HepG2 (cell line): ENCODE measurements around the gene ZNF561. TPM values are rescaled to one million over a fixed set of nuclear protein-coding genes. Genes with fewer than 3 reads are reported as not detected.

Experiments
- IRF2 ChIP-seq: IDR thresholded peaks from 2 replicates; pipeline ENCODE4 v1.6.1; 2018; ENCODE audit warnings: missing genetic modification reagents, missing compliant biosample characterization
- PCBP1 ChIP-seq: fragments of 200-400 bp; formaldehyde crosslinking; IDR thresholded peaks from 2 replicates; pipeline ENCODE4 v1.6.1; 2017; ENCODE audit warnings: mild to moderate bottlenecking, low read depth, low read length, borderline replicate concordance
- PRMT3 ChIP-seq: sonication (generic); formaldehyde crosslinking; IDR thresholded peaks from 2 replicates; pipeline ENCODE4 v1.8.1; 2022; ENCODE audit warnings: low read depth, mild to moderate bottlenecking, moderate library complexity, missing genetic modification reagents, borderline replicate concordance
- TCF7L2 ChIP-seq: IDR thresholded peaks from 2 replicates; pipeline ENCODE4 v1.6.1; 2011; ENCODE audit warnings: mild to moderate bottlenecking, low read depth, low read length, moderate library complexity
- ZFP82 ChIP-seq: sonication (generic); formaldehyde crosslinking; IDR thresholded peaks from 2 replicates; pipeline ENCODE4 v1.5.1; 2020; ENCODE audit warnings: mild to moderate bottlenecking, missing genetic modification reagents, borderline replicate concordance
- ZNF251 ChIP-seq: sonication (generic); formaldehyde crosslinking; IDR thresholded peaks from 2 replicates; pipeline ENCODE4 v1.9.0; 2021; ENCODE audit warnings: mild to moderate bottlenecking, missing genetic modification reagents
- ZNF432 ChIP-seq: sonication (generic); formaldehyde crosslinking; IDR thresholded peaks from 2 replicates; pipeline ENCODE4 v1.5.0; 2020; ENCODE audit warnings: missing genetic modification reagents, mild to moderate bottlenecking, borderline replicate concordance
- ZNF567 ChIP-seq: sonication (generic); formaldehyde crosslinking; IDR thresholded peaks from 2 replicates; pipeline ENCODE4 v1.8.1; 2023; ENCODE audit warnings: mild to moderate bottlenecking, missing genetic modification reagents, borderline replicate concordance
- ZNF788 ChIP-seq: sonication (generic); formaldehyde crosslinking; IDR thresholded peaks from 2 replicates; pipeline ENCODE4 v1.5.0; 2020; ENCODE audit warnings: mild to moderate bottlenecking, missing genetic modification reagents, borderline replicate concordance
- ZSCAN20 ChIP-seq: sonication (generic); formaldehyde crosslinking; IDR thresholded peaks from 2 replicates; pipeline ENCODE4 v1.4.0; 2020; ENCODE audit warnings: missing genetic modification reagents, mild to moderate bottlenecking, borderline replicate concordance
- polyA plus RNA-seq, 8 experiments: library from polyadenylated mRNA; depleted of rRNA in 3 of 8; stranded (reverse) in 7 of 8; unstranded in 1 of 8; fragments of >200 nt; fragmentation: Illumina TruSeq in 4 of 8; extraction: Trizol in 4 of 8; gene quantifications; 2 replicates each; pipeline versions ENCODE4 v1.2.1 to v1.2.3, GENCODE V29; 2011 to 2016; ENCODE audit warnings: low read depth in 4 of 8, missing spikeins in 1 of 8, mixed read lengths in 1 of 8; ENCODE audit not compliant: insufficient read depth in 1 of 8
- total RNA-seq, 5 experiments: library from RNA; depleted of rRNA; stranded (reverse); fragments of >200 nt; fragmentation: Illumina TruSeq; extraction: Trizol; gene quantifications; 2 replicates each; pipeline ENCODE4 v1.2.3, GENCODE V29; 2016; ENCODE audit warnings: low read depth in 1 of 5
- TF ChIP-seq, protein P1 (sequence below): sonication (generic); formaldehyde crosslinking; IDR thresholded peaks from 2 replicates; pipeline ENCODE4 v1.4.0; 2020; ENCODE audit warnings: mild to moderate bottlenecking, missing genetic modification reagents
- TF ChIP-seq, protein P2 (sequence below): sonication (generic); formaldehyde crosslinking; IDR thresholded peaks from 2 replicates; pipeline ENCODE4 v1.9.0; 2021; ENCODE audit warnings: missing genetic modification reagents, mild to moderate bottlenecking, borderline replicate concordance

Gene ZNF561
- total and polyA plus RNA-seq, 2 of the 13 experiments (the other 11 are each of a cell fraction or from before 2014, with no cell fraction given): 19.8 to 35.1 TPM

DNA sequence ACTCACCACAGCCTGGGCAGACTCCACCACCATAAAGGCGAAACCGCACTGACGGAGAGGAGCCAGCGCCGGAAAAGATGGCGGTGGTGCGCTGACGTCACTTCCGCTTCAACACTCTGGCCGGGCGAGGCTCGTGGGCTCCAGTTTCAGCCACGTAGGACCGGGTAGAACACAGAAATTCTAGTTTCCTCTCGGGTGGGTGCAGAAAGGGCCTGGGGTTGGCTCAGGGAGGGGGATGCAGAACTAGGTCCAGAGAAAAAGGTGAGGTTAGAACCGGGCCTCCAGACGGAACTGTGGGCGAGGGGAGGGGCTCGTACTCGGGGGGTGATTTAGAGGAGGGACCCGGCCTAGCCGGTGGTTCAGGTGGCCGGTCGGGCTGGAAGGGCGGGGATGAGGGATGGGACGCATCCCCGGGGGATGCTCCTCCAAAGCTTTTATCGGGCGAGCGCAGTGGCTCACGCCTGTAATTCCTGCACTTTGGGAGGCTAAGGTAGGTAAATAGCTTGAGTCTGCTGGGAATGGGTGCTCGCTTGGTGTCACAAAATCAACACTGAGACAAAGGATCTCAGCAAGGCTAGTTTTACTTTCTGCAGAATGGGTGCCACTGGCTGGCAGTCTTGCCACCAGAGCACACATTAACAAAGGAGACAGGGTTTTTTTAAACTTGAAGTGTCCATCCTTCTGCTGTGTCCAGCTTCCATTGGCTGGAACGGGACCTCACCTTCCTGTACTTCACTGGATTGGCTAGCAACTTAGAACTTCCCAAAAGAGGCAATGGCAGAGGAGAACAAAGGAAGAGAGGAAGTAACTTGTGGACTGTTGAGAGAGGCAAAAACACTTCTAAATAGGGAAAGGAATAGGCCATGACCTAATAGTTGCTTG lies at the start of gene ZNF561 (continued):
- TF ChIP-seq ZNF567 (CRISPR knock-in tag): no peak
- TF ChIP-seq ZFP82 (CRISPR knock-in tag): peak; percentile 87; the same call in 1 of the 2 replicates
- TF ChIP-seq, protein P1, sequence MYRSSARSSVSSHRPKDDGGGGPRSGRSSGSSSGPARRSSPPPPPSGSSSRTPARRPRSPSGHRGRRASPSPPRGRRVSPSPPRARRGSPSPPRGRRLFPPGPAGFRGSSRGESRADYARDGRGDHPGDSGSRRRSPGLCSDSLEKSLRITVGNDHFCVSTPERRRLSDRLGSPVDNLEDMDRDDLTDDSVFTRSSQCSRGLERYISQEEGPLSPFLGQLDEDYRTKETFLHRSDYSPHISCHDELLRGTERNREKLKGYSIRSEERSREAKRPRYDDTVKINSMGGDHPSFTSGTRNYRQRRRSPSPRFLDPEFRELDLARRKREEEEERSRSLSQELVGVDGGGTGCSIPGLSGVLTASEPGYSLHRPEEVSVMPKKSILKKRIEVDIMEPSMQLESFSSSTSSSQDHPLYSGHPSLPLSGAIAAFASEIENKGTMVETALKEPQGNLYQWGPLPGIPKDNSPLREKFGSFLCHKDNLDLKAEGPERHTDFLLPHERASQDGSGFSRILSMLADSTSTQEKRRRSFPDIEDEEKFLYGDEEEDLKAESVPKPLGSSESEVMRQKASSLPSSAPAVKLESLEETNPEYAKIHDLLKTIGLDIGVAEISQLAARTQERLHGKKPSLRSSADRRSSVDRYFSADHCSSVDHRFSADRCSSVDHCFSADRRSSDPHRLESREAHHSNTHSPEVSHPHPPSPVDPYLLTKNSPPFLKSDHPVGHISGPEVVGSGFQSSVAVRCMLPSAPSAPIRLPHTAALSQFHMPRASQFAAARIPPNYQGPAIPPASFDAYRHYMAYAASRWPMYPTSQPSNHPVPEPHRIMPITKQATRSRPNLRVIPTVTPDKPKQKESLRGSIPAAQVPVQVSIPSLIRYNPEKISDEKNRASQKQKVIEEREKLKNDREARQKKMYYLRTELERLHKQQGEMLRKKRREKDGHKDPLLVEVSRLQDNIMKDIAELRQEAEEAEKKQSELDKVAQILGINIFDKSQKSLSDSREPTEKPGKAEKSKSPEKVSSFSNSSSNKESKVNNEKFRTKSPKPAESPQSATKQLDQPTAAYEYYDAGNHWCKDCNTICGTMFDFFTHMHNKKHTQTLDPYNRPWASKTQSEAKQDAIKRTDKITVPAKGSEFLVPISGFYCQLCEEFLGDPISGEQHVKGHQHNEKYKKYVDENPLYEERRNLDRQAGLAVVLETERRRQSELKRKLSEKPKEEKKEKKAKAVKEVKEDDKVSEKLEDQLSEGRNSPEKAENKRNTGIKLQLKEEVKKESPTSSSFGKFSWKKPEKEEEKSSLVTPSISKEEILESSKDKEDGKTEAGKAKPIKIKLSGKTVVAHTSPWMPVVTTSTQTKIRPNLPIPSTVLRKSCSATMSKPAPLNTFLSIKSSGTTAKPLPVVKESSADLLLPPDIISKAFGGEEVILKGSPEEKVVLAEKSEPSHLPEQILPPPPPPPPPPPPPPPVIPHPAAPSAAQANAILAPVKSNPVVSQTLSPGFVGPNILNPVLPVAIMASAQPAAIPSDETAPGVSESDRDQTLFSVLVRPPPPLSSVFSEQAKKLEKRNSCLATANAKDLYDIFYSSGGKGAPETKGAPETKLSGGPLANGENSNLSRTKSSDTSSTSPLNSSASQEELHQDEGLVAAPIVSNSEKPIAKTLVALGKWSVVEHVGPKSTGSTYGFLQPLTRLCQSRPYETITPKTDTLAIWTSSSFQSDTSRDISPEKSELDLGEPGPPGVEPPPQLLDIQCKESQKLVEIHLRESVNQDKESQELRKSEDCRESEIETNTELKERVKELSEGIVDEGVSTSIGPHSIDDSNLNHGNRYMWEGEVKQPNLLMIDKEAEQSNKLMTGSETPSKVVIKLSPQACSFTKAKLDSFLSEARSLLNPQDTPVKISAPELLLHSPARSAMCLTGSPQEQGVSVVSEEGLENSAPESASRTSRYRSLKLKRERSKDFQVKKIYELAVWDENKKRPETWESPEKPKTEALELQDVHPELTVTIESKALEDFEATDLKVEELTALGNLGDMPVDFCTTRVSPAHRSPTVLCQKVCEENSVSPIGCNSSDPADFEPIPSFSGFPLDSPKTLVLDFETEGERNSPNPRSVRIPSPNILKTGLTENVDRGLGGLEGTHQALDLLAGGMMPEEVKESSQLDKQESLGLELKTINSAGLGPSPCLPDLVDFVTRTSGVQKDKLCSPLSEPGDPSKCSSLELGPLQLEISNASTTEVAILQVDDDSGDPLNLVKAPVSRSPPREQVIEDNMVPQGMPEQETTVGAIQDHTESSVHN (CRISPR knock-in tag): no peak; the same call in 1 of the 2 replicates
- TF ChIP-seq PRMT3 (CRISPR knock-in tag): no peak
- peak; percentile 85; the same call in 1 of the 2 replicates for TF ChIP-seq ZSCAN20 (CRISPR knock-in tag)
- peak; percentile 84; the same call in 1 of the 2 replicates for TF ChIP-seq PCBP1
- TF ChIP-seq TCF7L2: no peak
- TF ChIP-seq ZNF251: no peak
- 0 out of 2 replicates have a peak, but pooled peaks have one; percentile 21 for TF ChIP-seq ZNF788
- TF ChIP-seq, protein P2, sequence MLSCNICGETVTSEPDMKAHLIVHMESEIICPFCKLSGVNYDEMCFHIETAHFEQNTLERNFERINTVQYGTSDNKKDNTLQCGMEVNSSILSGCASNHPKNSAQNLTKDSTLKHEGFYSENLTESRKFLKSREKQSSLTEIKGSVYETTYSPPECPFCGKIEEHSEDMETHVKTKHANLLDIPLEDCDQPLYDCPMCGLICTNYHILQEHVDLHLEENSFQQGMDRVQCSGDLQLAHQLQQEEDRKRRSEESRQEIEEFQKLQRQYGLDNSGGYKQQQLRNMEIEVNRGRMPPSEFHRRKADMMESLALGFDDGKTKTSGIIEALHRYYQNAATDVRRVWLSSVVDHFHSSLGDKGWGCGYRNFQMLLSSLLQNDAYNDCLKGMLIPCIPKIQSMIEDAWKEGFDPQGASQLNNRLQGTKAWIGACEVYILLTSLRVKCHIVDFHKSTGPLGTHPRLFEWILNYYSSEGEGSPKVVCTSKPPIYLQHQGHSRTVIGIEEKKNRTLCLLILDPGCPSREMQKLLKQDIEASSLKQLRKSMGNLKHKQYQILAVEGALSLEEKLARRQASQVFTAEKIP (CRISPR knock-in tag): no peak
- TF ChIP-seq ZNF432: no peak
- TF ChIP-seq IRF2 (CRISPR knock-in tag): peak; percentile 6; the same call in 1 of the 2 replicates
